Mucosa of descending colon (tissue), 3 donors: ENCODE results near the gene MEGF11. TPM values are rescaled to one million over a fixed set of nuclear protein-coding genes. Genes with fewer than 3 reads are reported as not detected.

Experiments
- ATAC-seq: fragments of 200-7000 bp; cut with Tn5 transposase; one replicate; pipeline ENCODE4 v1.9.1; 2020; ENCODE audit warnings: mild to moderate bottlenecking, moderate library complexity
- DNase-seq, 3 donors: peaks; one replicate each; pipeline ENCODE4 v3.0.0-alpha.2; 2020
- H3K36me3 ChIP-seq: fragments of 200-600 bp; one replicate; pipeline ENCODE4 v1.8.0; 2021; ENCODE audit warnings: low read depth, mild to moderate bottlenecking
- H3K4me1 ChIP-seq: fragments of 200-600 bp; one replicate; pipeline ENCODE4 v1.8.0; 2021; ENCODE audit warnings: low read depth, mild to moderate bottlenecking
- H3K4me3 ChIP-seq: fragments of 200-600 bp; one replicate; pipeline ENCODE4 v1.8.0; 2021; ENCODE audit warnings: mild to moderate bottlenecking
- H3K9me3 ChIP-seq: fragments of 200-600 bp; one replicate; pipeline ENCODE4 v1.8.0; 2021; ENCODE audit warnings: mild to moderate bottlenecking
- CTCF ChIP-seq: fragments of 200-600 bp; IDR thresholded peaks from one replicate; pipeline ENCODE4 v1.8.0; 2022; ENCODE audit warnings: antibody characterized with exemption, mild to moderate bottlenecking
- intact Hi-C, 2 donors: fragments of 100-400 bp; cut with DNase I in 1 of 2; cut with micrococcal nuclease in 1 of 2; formaldehyde crosslinking; loops; one replicate each; pipeline versions ENCODE4 v1.11.0 to v1.11.1; 2022; cut with DNase I, micrococcal nuclease
- total RNA-seq, 3 donors: library from RNA; stranded (reverse); fragmentation: NEBNext Ultra II Directional in 2 of 3; extraction: Animal tissue kit (Norgen Biotek cat#: 25700) in 2 of 3; gene quantifications; one replicate each; pipeline versions ENCODE4 v1.2.1 to v1.2.4, GENCODE V29; 2021 to 2023
- donor health status: DM: no; HTN: no; CAD: no; lungs with moderate emphysema.
- donor health status: DM: no; HTN: no; CAD: no.
- donor health status: DM: no; HTN: yes; CAD: no.

MEGF11 gene
- total RNA-seq, 3 donors from 2014 or later: 0.12 to 0.29 (median 0.19) TPM

GRCh38 chr15:66284271-66284670 is 30.7 kb upstream of the MEGF11 start:
- intact Hi-C loops: no loop called here
- Histone ChIP-seq H3K4me3 (no peak overlapping the region), H3K36me3 (no peaks in the 10 kb centered on the region), H3K4me1 (no peaks in the 10 kb centered on the region), H3K9me3 (no peaks in the 10 kb centered on the region)
- no peak for DNase-seq
- ATAC-seq: no peak
- TF ChIP-seq CTCF: no peak

GRCh38 chr15:66278671-66279070 is 25.1 kb upstream of the MEGF11 start:
- no peak overlapping the region for H3K4me3 ChIP-seq
- no peaks in the 10 kb centered on the region for H3K4me1 ChIP-seq
- intact Hi-C loops: no loop called here
- ATAC-seq: no peak
- H3K9me3 ChIP-seq: no peaks in the 10 kb centered on the region
- no peak for DNase-seq
- no peaks in the 10 kb centered on the region for H3K36me3 ChIP-seq
- no peak for TF ChIP-seq CTCF

GRCh38 chr15:66278056-66278455 is 24.5 kb upstream of the MEGF11 start:
- intact Hi-C loops: no loop called here

GRCh38 chr15:66276546-66276945 is 23.0 kb upstream of the MEGF11 start:
- Histone ChIP-seq H3K36me3 (no peaks in the 10 kb centered on the region), H3K4me3 (no peak overlapping the region), H3K9me3 (no peaks in the 10 kb centered on the region), H3K4me1 (no peaks in the 10 kb centered on the region)
- DNase-seq (no peak), ATAC-seq (no peak)
- no peak for TF ChIP-seq CTCF
- intact Hi-C loops: no loop called here

More at GRCh38 chr15:66278056-66278455, 24.5 kb upstream of the MEGF11 start:
- no peak for TF ChIP-seq CTCF
- H3K4me3 ChIP-seq: no peak overlapping the region
- DNase-seq (no peak), ATAC-seq (no peak)
- no peaks in the 10 kb centered on the region for H3K9me3 ChIP-seq
- no peaks in the 10 kb centered on the region for H3K4me1 ChIP-seq
- H3K36me3 ChIP-seq: no peaks in the 10 kb centered on the region

GRCh38 chr15:66275352-66275751 is 21.8 kb upstream of the MEGF11 start:
- ATAC-seq (no peak), DNase-seq (no peak)
- intact Hi-C loops: no loop called here
- TF ChIP-seq CTCF: no peak
- no peak overlapping the region for H3K4me3 ChIP-seq
- H3K36me3 ChIP-seq: no peaks in the 10 kb centered on the region
- no peaks in the 10 kb centered on the region for H3K4me1 ChIP-seq
- no peaks in the 10 kb centered on the region for H3K9me3 ChIP-seq

- H3K4me3 ChIP-seq: no peak overlapping the region
- DNase-seq (no peak), ATAC-seq (no peak)
- no peaks in the 10 kb centered on the region for H3K9me3 ChIP-seq
- intact Hi-C loops: no loop called here
- H3K4me1 ChIP-seq: no peaks in the 10 kb centered on the region
- H3K36me3 ChIP-seq: no peaks in the 10 kb centered on the region
- TF ChIP-seq CTCF: no peak
Measured at GRCh38 chr15:66270932-66271331, 17.4 kb upstream of the MEGF11 start.
